D721Med (cell line): ENCODE measurements around the gene TRNAU1AP.

Experiments
- DNase-seq: peaks from one replicate; pipeline ENCODE4 v3.0.0; 2011; ENCODE audit warnings: low spot score; ENCODE audit not compliant: insufficient read length
- FAIRE-seq: peaks from 2 replicates; lab custom pipeline; 2011; peaks lifted over from hg19 to GRCh38; lab: Jason Lieb, UNC
- CTCF ChIP-seq: IDR thresholded peaks from 2 replicates; pipeline ENCODE4 v1.5.1; 2012; ENCODE audit warnings: mild to moderate bottlenecking, control low read depth; ENCODE audit not compliant: insufficient read depth; ENCODE audit errors: missing control alignments

TRNAU1AP gene

GRCh38 chr1:28545246-28545628 is 7.6 kb upstream of the TRNAU1AP start:
- TF ChIP-seq CTCF = no peak
- FAIRE-seq (no peak), DNase-seq (no peak)

GRCh38 chr1:28548318-28548717 is 4.6 kb upstream of the TRNAU1AP start:
- FAIRE-seq = no peak
- DNase-seq = no peak
- no peak for TF ChIP-seq CTCF

- TF ChIP-seq CTCF = no peak
- no peak for FAIRE-seq
- no peak for DNase-seq
Measured at GRCh38 chr1:28551381-28551780, 1.5 kb upstream of the TRNAU1AP start.

GRCh38 chr1:28560886-28561285 is 8.0 kb downstream of the TRNAU1AP start:
- no peak for DNase-seq
- FAIRE-seq = no peak
- TF ChIP-seq CTCF = no peak

GRCh38 chr1:28564310-28564709 is 11.4 kb downstream of the TRNAU1AP start:
- no peak for TF ChIP-seq CTCF
- DNase-seq (no peak), FAIRE-seq (no peak)

- DNase-seq (no peak), FAIRE-seq (no peak)
- no peak for TF ChIP-seq CTCF
Measured at GRCh38 chr1:28565040-28565439, 12.2 kb downstream of the TRNAU1AP start.

- FAIRE-seq (no peak), DNase-seq (no peak)
- no peak for TF ChIP-seq CTCF
Measured at GRCh38 chr1:28565726-28566125, 12.8 kb downstream of the TRNAU1AP start.
